ENCODE results near the gene DCAF12. TPM values are rescaled to one million over a fixed set of nuclear protein-coding genes. Genes with fewer than 3 reads are reported as not detected.

DCAF12 gene
- total and polyA plus RNA-seq, 12 donors, result 15.1 to 88.3 (median 58.5) TPM

GRCh38 chr9:34084562-34084961, 41.9 kb downstream of the DCAF12 start:
- Histone ChIP-seq H3K36me3 (replicated peaks in 1 of 2) (peaks cover 0 to 39% of the 10 kb centered on the region in 2 donors), H3K27ac (peak overlapping the region in 2 of 5 donors; percentile 40 to 41), H3K4me1 (replicated peaks in 1 of 2) (no peaks in the 10 kb centered on the region), H3K4me3 (no peak overlapping the region), H3K9me3 (replicated peaks in 1 of 3) (no peaks in the 10 kb centered on the region), H3K27me3 (no peaks in the 10 kb centered on the region)
- WGBS, 4 donors, result 0 to 71% (median 36%) methylated on average over 1 of the region's 1 CpG
- TF ChIP-seq POLR2A (IDR thresholded peaks at IDR 0.05) (no peak), CTCF (IDR thresholded peaks at IDR 0.05) (no peak)
- DNase-seq, result peak in 2 of 7 donors; percentile 11 to 54
- intact Hi-C loops (cut with DNase I), result no loop called here

- DNase-seq, result no peak
- TF ChIP-seq CTCF (IDR thresholded peaks at IDR 0.05), result no peak
- no peak for TF ChIP-seq POLR2A (IDR thresholded peaks at IDR 0.05)
- Histone ChIP-seq H3K27ac (no peak overlapping the region), H3K9me3 (replicated peaks in 1 of 3) (no peaks in the 10 kb centered on the region), H3K36me3 (replicated peaks in 1 of 2) (no peaks in the 10 kb centered on the region), H3K4me3 (no peak overlapping the region), H3K4me1 (replicated peaks in 1 of 2) (no peaks in the 10 kb centered on the region), H3K27me3 (no peaks in the 10 kb centered on the region)
- WGBS, 4 donors, result 68 to 88% (median 78%) methylated on average over 2 of the region's 2 CpGs
- intact Hi-C loops (cut with DNase I), result loop anchor here in 1 of 2 donors (10.0 kb wide), 2 partner anchors 54 to 154 kb away; no protein-coding TSS in a partner anchor
These were observed 47.3 kb downstream of the DCAF12 start for GRCh38 chr9:34079181-34079580.

GRCh38 chr9:34072868-34073590, 53.5 kb downstream of the DCAF12 start:
- intact Hi-C loops (cut with DNase I), result loop anchor here in 1 of 2 donors (10.0 kb wide), 2 partner anchors 48 to 148 kb away; no protein-coding TSS in a partner anchor
- H3K27ac ChIP-seq, result peak overlapping the region in 3 of 5 donors; percentile 31 to 52 (median 38)

More at GRCh38 chr9:34072868-34073590, 53.5 kb downstream of the DCAF12 start:
- no peak overlapping the region for H3K4me3 ChIP-seq
- TF ChIP-seq POLR2A (IDR thresholded peaks at IDR 0.05), result no peak
- TF ChIP-seq CTCF (IDR thresholded peaks at IDR 0.05), result no peak
- H3K36me3 ChIP-seq (replicated peaks in 1 of 2), result no peaks in the 10 kb centered on the region
- DNase-seq, result peak in 4 of 7 donors; percentile 28 to 57 (median 33)
- peaks cover 11 to 12% of the 10 kb centered on the region in 2 donors for H3K4me1 ChIP-seq (replicated peaks in 1 of 2)
- 39 to 63% (median 60%) methylated on average over 4 to 5 of the region's 5 CpGs for WGBS, 4 donors
- H3K27me3 ChIP-seq, result no peaks in the 10 kb centered on the region
- no peaks in the 10 kb centered on the region for H3K9me3 ChIP-seq (replicated peaks in 1 of 3)

All from adrenal gland (tissue), 12 donors.